ENCODE data around the gene TALDO1. TPM values are rescaled to one million over a fixed set of nuclear protein-coding genes. Genes with fewer than 3 reads are reported as not detected.
A peak's percentile ranks its signal among the peaks of the same experiment; 100 is the strongest.

TALDO1 gene
- total and polyA plus RNA-seq, 12 donors: 55.3 to 124 (median 96.3) TPM

DNA sequence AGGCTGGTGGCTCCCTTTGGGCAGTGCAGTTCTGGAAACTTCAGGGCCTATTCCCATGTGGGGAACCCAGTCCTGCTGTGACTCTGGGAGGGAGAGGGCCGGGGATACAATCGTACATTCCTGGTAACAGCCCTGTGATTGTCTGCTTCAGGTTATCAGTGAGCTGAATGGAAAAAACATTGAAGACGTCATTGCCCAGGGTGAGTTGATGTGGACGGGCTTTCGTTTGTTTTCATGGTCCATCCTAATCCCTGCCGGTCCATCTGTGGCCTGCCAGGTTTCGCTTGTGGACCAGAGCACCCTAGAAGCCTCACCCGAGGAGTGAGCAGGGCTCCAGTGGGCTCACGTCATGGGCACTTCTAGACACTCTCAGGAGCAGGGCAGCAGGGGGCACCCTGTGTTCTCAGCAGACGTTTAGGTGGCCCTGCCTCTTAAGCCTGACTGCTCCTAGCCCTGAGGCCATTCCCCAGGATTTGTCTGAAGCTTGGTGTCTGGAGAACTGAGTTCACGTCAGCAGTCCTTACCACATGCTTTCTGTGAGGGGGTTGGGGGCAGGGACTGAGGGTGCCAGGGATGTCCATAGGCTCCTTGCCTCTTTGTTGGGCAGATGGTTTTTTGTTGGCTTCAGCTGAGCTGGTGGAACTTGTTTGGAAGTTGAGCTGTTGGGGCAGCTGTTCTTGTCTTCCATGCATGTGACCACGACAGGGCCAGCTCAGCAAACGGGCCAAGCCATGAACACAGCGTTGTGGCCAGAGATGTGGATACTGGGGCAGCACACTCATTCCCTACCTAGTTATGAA lies 64.4 kb downstream of the TALDO1 start:
- Histone ChIP-seq H3K4me3 (peak overlapping the region in 4 of 10 donors; percentile 8 to 99 (median 94)), H3K36me3 (peaks cover 0 to 44% (median 23%) of the 10 kb centered on the region in 9 donors), H3K27ac (peak overlapping the region in 1 of 10 donors; percentile 96), H3K27me3 (no peaks in the 10 kb centered on the region), H3K9me3 (no peaks in the 10 kb centered on the region), H3K4me1 (peaks cover 4 to 35% (median 28%) of the 10 kb centered on the region in 9 donors)
- ATAC-seq: no peak
- intact Hi-C loops (cut with DNase I): no loop called here
- WGBS, 2 donors: 60 to 66% methylated on average over 14 of the region's 14 CpGs
- TF ChIP-seq, protein P1, sequence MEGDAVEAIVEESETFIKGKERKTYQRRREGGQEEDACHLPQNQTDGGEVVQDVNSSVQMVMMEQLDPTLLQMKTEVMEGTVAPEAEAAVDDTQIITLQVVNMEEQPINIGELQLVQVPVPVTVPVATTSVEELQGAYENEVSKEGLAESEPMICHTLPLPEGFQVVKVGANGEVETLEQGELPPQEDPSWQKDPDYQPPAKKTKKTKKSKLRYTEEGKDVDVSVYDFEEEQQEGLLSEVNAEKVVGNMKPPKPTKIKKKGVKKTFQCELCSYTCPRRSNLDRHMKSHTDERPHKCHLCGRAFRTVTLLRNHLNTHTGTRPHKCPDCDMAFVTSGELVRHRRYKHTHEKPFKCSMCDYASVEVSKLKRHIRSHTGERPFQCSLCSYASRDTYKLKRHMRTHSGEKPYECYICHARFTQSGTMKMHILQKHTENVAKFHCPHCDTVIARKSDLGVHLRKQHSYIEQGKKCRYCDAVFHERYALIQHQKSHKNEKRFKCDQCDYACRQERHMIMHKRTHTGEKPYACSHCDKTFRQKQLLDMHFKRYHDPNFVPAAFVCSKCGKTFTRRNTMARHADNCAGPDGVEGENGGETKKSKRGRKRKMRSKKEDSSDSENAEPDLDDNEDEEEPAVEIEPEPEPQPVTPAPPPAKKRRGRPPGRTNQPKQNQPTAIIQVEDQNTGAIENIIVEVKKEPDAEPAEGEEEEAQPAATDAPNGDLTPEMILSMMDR (IDR thresholded peaks at IDR 0.05): peak in 3 of 9 donors; percentile 18 to 27 (median 20)
- no peak for DNase-seq

DNA sequence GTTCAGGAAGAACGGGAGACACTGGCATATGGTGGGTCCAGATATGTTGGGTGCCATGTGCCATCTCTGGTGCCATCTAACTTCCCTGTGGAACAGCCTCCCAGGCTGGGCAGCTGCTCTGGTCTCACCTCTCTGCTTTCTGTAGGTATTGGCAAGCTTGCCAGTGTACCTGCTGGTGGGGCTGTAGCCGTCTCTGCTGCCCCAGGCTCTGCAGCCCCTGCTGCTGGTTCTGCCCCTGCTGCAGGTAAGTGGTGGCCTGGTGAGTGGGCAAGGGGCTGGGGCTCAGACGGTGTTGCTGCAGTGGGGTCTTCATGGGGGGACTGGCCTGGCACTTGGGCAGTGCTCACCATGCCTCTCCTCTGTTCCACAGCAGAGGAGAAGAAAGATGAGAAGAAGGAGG lies 65.1 kb downstream of the TALDO1 start:
- H3K9me3 ChIP-seq: no peaks in the 10 kb centered on the region
- ATAC-seq: no peak
- no peak overlapping the region for H3K4me3 ChIP-seq
- peaks cover 0 to 44% (median 23%) of the 10 kb centered on the region in 9 donors for H3K36me3 ChIP-seq
- no peaks in the 10 kb centered on the region for H3K27me3 ChIP-seq
- intact Hi-C loops (cut with DNase I): no loop called here
- 80 to 94% methylated on average over 3 of the region's 3 CpGs for WGBS, 2 donors
- peaks cover 4 to 35% (median 28%) of the 10 kb centered on the region in 9 donors for H3K4me1 ChIP-seq
- no peak overlapping the region for H3K27ac ChIP-seq
- TF ChIP-seq, protein P1 (IDR thresholded peaks at IDR 0.05): no peak
- DNase-seq: no peak

DNA sequence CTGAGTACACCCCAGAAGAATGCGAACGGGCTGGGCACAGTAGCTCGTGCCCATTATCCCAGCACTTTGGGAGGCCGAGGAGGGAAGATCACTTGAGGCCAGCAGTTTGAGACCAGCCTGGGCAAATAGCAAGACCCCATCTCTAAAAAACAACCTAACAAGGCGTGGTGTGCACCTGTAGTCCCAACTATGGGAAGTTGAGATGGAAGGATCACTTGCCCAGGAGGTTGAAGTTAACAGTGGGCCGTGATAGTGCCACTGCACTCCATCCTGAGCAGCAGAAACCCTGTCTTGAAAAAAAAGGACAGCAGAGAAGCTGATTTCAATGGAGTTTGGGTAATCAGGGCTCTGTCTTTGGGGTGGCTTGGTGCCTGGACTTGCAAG lies 65.8 kb downstream of the TALDO1 start:
- peaks cover 4 to 30% (median 26%) of the 10 kb centered on the region in 9 donors for H3K4me1 ChIP-seq
- intact Hi-C loops (cut with DNase I): no loop called here
- WGBS, 2 donors: 92% methylated on average over 6 of the region's 6 CpGs

DNA sequence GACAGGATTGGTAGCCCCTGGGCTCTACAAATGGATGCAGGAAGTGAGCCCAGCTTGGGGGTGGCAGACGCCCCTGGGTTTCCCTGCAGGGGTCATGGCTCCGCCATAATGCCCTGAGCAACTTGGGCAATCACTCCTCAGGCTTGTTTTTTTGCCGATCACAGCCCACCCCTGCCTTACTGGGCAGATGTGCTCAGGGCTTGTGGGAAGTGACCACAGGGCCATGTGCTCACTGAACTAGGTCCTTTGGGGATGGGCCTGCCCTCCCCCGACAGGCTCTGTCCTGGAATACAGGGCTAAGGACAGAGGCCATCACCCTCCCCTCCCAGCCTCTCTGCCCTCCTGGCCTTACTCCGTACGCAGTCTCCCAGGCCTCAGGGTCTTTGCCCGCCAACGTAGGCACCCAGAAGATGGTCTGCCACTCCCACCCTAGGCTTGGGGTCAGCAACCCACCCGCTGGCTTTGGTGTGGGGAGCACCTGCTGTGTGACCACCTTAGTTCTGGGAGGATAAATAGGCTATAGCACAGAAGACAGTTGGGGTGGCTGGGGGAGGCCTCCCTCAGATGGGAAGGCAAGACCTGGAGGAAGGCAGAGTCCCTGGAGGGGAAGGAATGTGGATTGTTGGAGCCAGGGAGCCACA lies 66.3 kb downstream of the TALDO1 start:
- Histone ChIP-seq H3K27ac (no peak overlapping the region), H3K4me1 (peaks cover 4 to 27% (median 22%) of the 10 kb centered on the region in 9 donors), H3K9me3 (no peaks in the 10 kb centered on the region), H3K4me3 (no peak overlapping the region), H3K27me3 (no peaks in the 10 kb centered on the region), H3K36me3 (peaks cover 0 to 44% (median 23%) of the 10 kb centered on the region in 9 donors)
- ATAC-seq (no peak), DNase-seq (no peak)
- intact Hi-C loops (cut with DNase I): no loop called here
- WGBS, 2 donors: 84% methylated on average over 9 of the region's 9 CpGs
- TF ChIP-seq, protein P1 (IDR thresholded peaks at IDR 0.05): no peak

More for the DNA sequence above, 65.8 kb downstream of the TALDO1 start:
- Histone ChIP-seq H3K27me3 (no peaks in the 10 kb centered on the region), H3K9me3 (no peaks in the 10 kb centered on the region), H3K4me3 (no peak overlapping the region), H3K27ac (no peak overlapping the region), H3K36me3 (peaks cover 0 to 44% (median 23%) of the 10 kb centered on the region in 9 donors)
- ATAC-seq (no peak), DNase-seq (no peak)
- TF ChIP-seq, protein P1 (IDR thresholded peaks at IDR 0.05): no peak

Other genes starting within 250 kb of the TALDO1 start
- 100 to 1,000 TPM; 118 to 221 (median 153) TPM for gene RNH1, start 240.2 kb upstream of the TALDO1 start, total RNA-seq
- gene RNH1, start 240.2 kb upstream of the TALDO1 start, polyA plus RNA-seq: 100 to 1,000 TPM in 1 of 2 donors, 10 to 100 TPM in 1; 37.4 to 189 TPM
- 10 to 100 TPM; 44.7 to 61.1 (median 54.5) TPM for gene HRAS, start 211.9 kb upstream of the TALDO1 start, total RNA-seq
- gene HRAS, start 211.9 kb upstream of the TALDO1 start, polyA plus RNA-seq: 100 to 1,000 TPM; 107 to 132 TPM
- under 1 TPM in 8 of 10 donors, not detected in 2; 0.13 to 0.49 (median 0.19) TPM for gene LRRC56, start 209.9 kb upstream of the TALDO1 start, total RNA-seq
- under 1 TPM; 0.26 to 0.37 TPM for gene LRRC56, start 209.9 kb upstream of the TALDO1 start, polyA plus RNA-seq
- gene LMNTD2, start 186.7 kb upstream of the TALDO1 start, total RNA-seq: under 1 TPM in 8 of 10 donors, not detected in 2; 0.30 to 0.72 (median 0.45) TPM
- 1 to 10 TPM in 1 of 2 donors, under 1 TPM in 1; 0.41 to 1.4 TPM for gene LMNTD2, start 186.7 kb upstream of the TALDO1 start, polyA plus RNA-seq
- gene RASSF7, start 186.5 kb upstream of the TALDO1 start, total RNA-seq: 1 to 10 TPM in 9 of 10 donors, under 1 TPM in 1; 0.96 to 4.0 (median 2.1) TPM
- gene RASSF7, start 186.5 kb upstream of the TALDO1 start, polyA plus RNA-seq: 10 to 100 TPM in 1 of 2 donors, 1 to 10 TPM in 1; 6.9 to 14.2 TPM
- gene PHRF1, start 171.0 kb upstream of the TALDO1 start, total RNA-seq: 10 to 100 TPM; 14.7 to 23.0 (median 18.5) TPM
- gene PHRF1, start 171.0 kb upstream of the TALDO1 start, polyA plus RNA-seq: 10 to 100 TPM; 10.5 to 19.1 TPM
- gene IRF7, start 131.5 kb upstream of the TALDO1 start, total RNA-seq: 10 to 100 TPM in 5 of 10 donors, 1 to 10 TPM in 5; 4.5 to 20.2 (median 9.9) TPM
- 10 to 100 TPM; 12.2 to 48.4 TPM for gene IRF7, start 131.5 kb upstream of the TALDO1 start, polyA plus RNA-seq
- gene CDHR5, start 122.5 kb upstream of the TALDO1 start, total RNA-seq: not detected
- gene CDHR5, start 122.5 kb upstream of the TALDO1 start, polyA plus RNA-seq: not detected
- 1 to 10 TPM in 2 of 10 donors, under 1 TPM in 1, not detected in 7; 0.99 to 2.0 (median 1.0) TPM for gene SCT, start 120.3 kb upstream of the TALDO1 start, total RNA-seq
- gene SCT, start 120.3 kb upstream of the TALDO1 start, polyA plus RNA-seq: under 1 TPM in 1 of 2 donors, not detected in 1; 0.64 TPM
- under 1 TPM in 6 of 10 donors, not detected in 4; 0.19 to 0.72 (median 0.49) TPM for gene DRD4, start 110.2 kb upstream of the TALDO1 start, total RNA-seq
- gene DRD4, start 110.2 kb upstream of the TALDO1 start, polyA plus RNA-seq: under 1 TPM in 1 of 2 donors, not detected in 1; 0.09 TPM
- 10 to 100 TPM; 11.0 to 25.7 (median 15.5) TPM for gene DEAF1, start 52.2 kb upstream of the TALDO1 start, total RNA-seq
- gene DEAF1, start 52.2 kb upstream of the TALDO1 start, polyA plus RNA-seq: 10 to 100 TPM; 18.3 to 39.9 TPM
- 10 to 100 TPM; 10.6 to 24.2 (median 14.5) TPM for gene TMEM80, start 51.6 kb upstream of the TALDO1 start, total RNA-seq
- gene TMEM80, start 51.6 kb upstream of the TALDO1 start, polyA plus RNA-seq: 10 to 100 TPM; 10.1 to 21.4 TPM
- 1 to 10 TPM; 1.2 to 6.7 (median 2.3) TPM for gene EPS8L2, start 41.2 kb upstream of the TALDO1 start, total RNA-seq
- gene EPS8L2, start 41.2 kb upstream of the TALDO1 start, polyA plus RNA-seq: 1 to 10 TPM; 3.4 to 3.9 TPM
- 10 to 100 TPM; 20.6 to 29.4 (median 26.0) TPM for gene GATD1, start 30.0 kb downstream of the TALDO1 start, total RNA-seq
- gene GATD1, start 30.0 kb downstream of the TALDO1 start, polyA plus RNA-seq: 10 to 100 TPM; 15.0 to 32.4 TPM
- under 1 TPM in 9 of 10 donors, not detected in 1; 0.22 to 0.80 (median 0.38) TPM for gene CEND1, start 42.6 kb downstream of the TALDO1 start, total RNA-seq
- gene CEND1, start 42.6 kb downstream of the TALDO1 start, polyA plus RNA-seq: under 1 TPM; 0.75 to 0.80 TPM
- gene SLC25A22, start 50.8 kb downstream of the TALDO1 start, total RNA-seq: 1 to 10 TPM; 2.2 to 8.6 (median 4.0) TPM
- 10 to 100 TPM in 1 of 2 donors, 1 to 10 TPM in 1; 3.0 to 11.1 TPM for gene SLC25A22, start 50.8 kb downstream of the TALDO1 start, polyA plus RNA-seq
- gene PIDD1, start 57.8 kb downstream of the TALDO1 start, total RNA-seq: 10 to 100 TPM in 3 of 10 donors, 1 to 10 TPM in 7; 5.2 to 13.9 (median 6.9) TPM
- 10 to 100 TPM in 1 of 2 donors, 1 to 10 TPM in 1; 6.3 to 32.4 TPM for gene PIDD1, start 57.8 kb downstream of the TALDO1 start, polyA plus RNA-seq
- 1,000 to 10,000 TPM in 3 of 10 donors, 100 to 1,000 TPM in 7; 765 to 1,177 (median 850) TPM for gene RPLP2, start 62.5 kb downstream of the TALDO1 start, total RNA-seq
- 1,000 to 10,000 TPM; 1,402 to 1,699 TPM for gene RPLP2, start 62.5 kb downstream of the TALDO1 start, polyA plus RNA-seq
- 100 to 1,000 TPM; 183 to 359 (median 251) TPM for gene PNPLA2, start 71.5 kb downstream of the TALDO1 start, total RNA-seq
- gene PNPLA2, start 71.5 kb downstream of the TALDO1 start, polyA plus RNA-seq: 100 to 1,000 TPM; 114 to 148 TPM
- gene CRACR2B, start 80.5 kb downstream of the TALDO1 start, total RNA-seq: 10 to 100 TPM; 11.4 to 23.0 (median 17.0) TPM
- gene CRACR2B, start 80.5 kb downstream of the TALDO1 start, polyA plus RNA-seq: 10 to 100 TPM; 11.5 to 72.3 TPM
- gene CD151, start 85.5 kb downstream of the TALDO1 start, total RNA-seq: 100 to 1,000 TPM; 286 to 668 (median 466) TPM
- gene CD151, start 85.5 kb downstream of the TALDO1 start, polyA plus RNA-seq: 100 to 1,000 TPM; 444 to 684 TPM
- 100 to 1,000 TPM; 194 to 279 (median 234) TPM for gene POLR2L, start 95.1 kb downstream of the TALDO1 start, total RNA-seq
- 100 to 1,000 TPM; 148 to 279 TPM for gene POLR2L, start 95.1 kb downstream of the TALDO1 start, polyA plus RNA-seq
- gene TSPAN4, start 95.4 kb downstream of the TALDO1 start, total RNA-seq: 10 to 100 TPM; 22.2 to 46.4 (median 26.9) TPM
- gene TSPAN4, start 95.4 kb downstream of the TALDO1 start, polyA plus RNA-seq: 10 to 100 TPM; 44.4 to 66.5 TPM
- 10 to 100 TPM; 47.9 to 75.2 (median 62.4) TPM for gene CHID1, start 163.3 kb downstream of the TALDO1 start, total RNA-seq
- 10 to 100 TPM; 40.1 to 53.5 TPM for gene CHID1, start 163.3 kb downstream of the TALDO1 start, polyA plus RNA-seq
- 10 to 100 TPM; 28.9 to 58.4 (median 38.8) TPM for gene AP2A2, start 178.4 kb downstream of the TALDO1 start, total RNA-seq
- 10 to 100 TPM; 24.3 to 27.9 TPM for gene AP2A2, start 178.4 kb downstream of the TALDO1 start, polyA plus RNA-seq